ENCODE results near the gene TC2N.

Gene TC2N

GRCh38 chr14:91888641-91889476 is 21.5 kb upstream of the TC2N start:
- Histone ChIP-seq H3K27me3 (ENCODE audit: insufficient read depth, low read length) (no peaks in the 10 kb centered on the region), H3K4me3 (ENCODE audit: low read length) (no peak overlapping the region), H3K9ac (ENCODE audit: low read depth, low read length) (no peak overlapping the region), H3K27ac (ENCODE audit: low read depth, low read length) (no peak overlapping the region), H3K4me1 (ENCODE audit: insufficient read depth, low read length) (no peaks in the 10 kb centered on the region), H3K9me3 (ENCODE audit: insufficient read depth, low read depth, low read length) (no peaks in the 10 kb centered on the region), H3K36me3 (ENCODE audit: insufficient read depth, low read length) (no peaks in the 10 kb centered on the region)
- WGBS: 88% methylated on average over 10 of the region's 10 CpGs

GRCh38 chr14:91886961-91887360 is 19.6 kb upstream of the TC2N start:
- H3K36me3 ChIP-seq (ENCODE audit: insufficient read depth, low read length): no peaks in the 10 kb centered on the region
- H3K9ac ChIP-seq (ENCODE audit: low read depth, low read length): no peak overlapping the region
- no peak overlapping the region for H3K27ac ChIP-seq (ENCODE audit: low read depth, low read length)
- H3K9me3 ChIP-seq (ENCODE audit: insufficient read depth, low read depth, low read length): no peaks in the 10 kb centered on the region
- no peaks in the 10 kb centered on the region for H3K4me1 ChIP-seq (ENCODE audit: insufficient read depth, low read length)
- H3K27me3 ChIP-seq (ENCODE audit: insufficient read depth, low read length): no peaks in the 10 kb centered on the region
- WGBS: 97% methylated on average over 8 of the region's 8 CpGs
- no peak overlapping the region for H3K4me3 ChIP-seq (ENCODE audit: low read length)

GRCh38 chr14:91885839-91886238 is 18.5 kb upstream of the TC2N start:
- WGBS: 86% methylated on average over 4 of the region's 4 CpGs
- Histone ChIP-seq H3K36me3 (ENCODE audit: insufficient read depth, low read length) (no peaks in the 10 kb centered on the region), H3K27ac (ENCODE audit: low read depth, low read length) (no peak overlapping the region), H3K27me3 (ENCODE audit: insufficient read depth, low read length) (no peaks in the 10 kb centered on the region), H3K9ac (ENCODE audit: low read depth, low read length) (no peak overlapping the region), H3K4me1 (ENCODE audit: insufficient read depth, low read length) (no peaks in the 10 kb centered on the region), H3K9me3 (ENCODE audit: insufficient read depth, low read depth, low read length) (no peaks in the 10 kb centered on the region), H3K4me3 (ENCODE audit: low read length) (no peak overlapping the region)

- H3K4me1 ChIP-seq (ENCODE audit: insufficient read depth, low read length): no peaks in the 10 kb centered on the region
- H3K9me3 ChIP-seq (ENCODE audit: insufficient read depth, low read depth, low read length): no peaks in the 10 kb centered on the region
- no peak overlapping the region for H3K9ac ChIP-seq (ENCODE audit: low read depth, low read length)
- no peak overlapping the region for H3K4me3 ChIP-seq (ENCODE audit: low read length)
- H3K36me3 ChIP-seq (ENCODE audit: insufficient read depth, low read length): no peaks in the 10 kb centered on the region
- no peaks in the 10 kb centered on the region for H3K27me3 ChIP-seq (ENCODE audit: insufficient read depth, low read length)
- over 99% methylated on average over 4 of the region's 4 CpGs for WGBS
- H3K27ac ChIP-seq (ENCODE audit: low read depth, low read length): no peak overlapping the region
Measured at GRCh38 chr14:91885113-91885712, 17.9 kb upstream of the TC2N start.

- no peaks in the 10 kb centered on the region for H3K36me3 ChIP-seq (ENCODE audit: insufficient read depth, low read length)
- WGBS: 75% methylated on average over 6 of the region's 6 CpGs
Measured at GRCh38 chr14:91884664-91885063, 17.3 kb upstream of the TC2N start.

GRCh38 chr14:91883753-91884152 is 16.4 kb upstream of the TC2N start:
- Histone ChIP-seq H3K4me1 (ENCODE audit: insufficient read depth, low read length) (no peaks in the 10 kb centered on the region), H3K4me3 (ENCODE audit: low read length) (no peak overlapping the region), H3K9me3 (ENCODE audit: insufficient read depth, low read depth, low read length) (no peaks in the 10 kb centered on the region), H3K9ac (ENCODE audit: low read depth, low read length) (no peak overlapping the region), H3K27me3 (ENCODE audit: insufficient read depth, low read length) (no peaks in the 10 kb centered on the region), H3K36me3 (ENCODE audit: insufficient read depth, low read length) (no peaks in the 10 kb centered on the region), H3K27ac (ENCODE audit: low read depth, low read length) (no peak overlapping the region)
- whole genome bisulfite sequencing: 93% methylated on average over 9 of the region's 9 CpGs

More at GRCh38 chr14:91884664-91885063, 17.3 kb upstream of the TC2N start:
- Histone ChIP-seq H3K27me3 (ENCODE audit: insufficient read depth, low read length) (no peaks in the 10 kb centered on the region), H3K27ac (ENCODE audit: low read depth, low read length) (no peak overlapping the region), H3K4me1 (ENCODE audit: insufficient read depth, low read length) (no peaks in the 10 kb centered on the region), H3K9me3 (ENCODE audit: insufficient read depth, low read depth, low read length) (no peaks in the 10 kb centered on the region), H3K9ac (ENCODE audit: low read depth, low read length) (no peak overlapping the region), H3K4me3 (ENCODE audit: low read length) (no peak overlapping the region)

- no peak overlapping the region for H3K4me3 ChIP-seq (ENCODE audit: low read length)
- H3K9ac ChIP-seq (ENCODE audit: low read depth, low read length): no peak overlapping the region
- 89% methylated on average over 4 of the region's 4 CpGs for WGBS
- no peaks in the 10 kb centered on the region for H3K9me3 ChIP-seq (ENCODE audit: insufficient read depth, low read depth, low read length)
- H3K4me1 ChIP-seq (ENCODE audit: insufficient read depth, low read length): no peaks in the 10 kb centered on the region
- no peak overlapping the region for H3K27ac ChIP-seq (ENCODE audit: low read depth, low read length)
- H3K27me3 ChIP-seq (ENCODE audit: insufficient read depth, low read length): no peaks in the 10 kb centered on the region
- no peaks in the 10 kb centered on the region for H3K36me3 ChIP-seq (ENCODE audit: insufficient read depth, low read length)
Measured at GRCh38 chr14:91882776-91883175, 15.4 kb upstream of the TC2N start.

GRCh38 chr14:91882369-91882768 is 15.0 kb upstream of the TC2N start:
- H3K9ac ChIP-seq (ENCODE audit: low read depth, low read length): no peak overlapping the region
- no peak overlapping the region for H3K4me3 ChIP-seq (ENCODE audit: low read length)
- H3K9me3 ChIP-seq (ENCODE audit: insufficient read depth, low read depth, low read length): no peaks in the 10 kb centered on the region
- no peaks in the 10 kb centered on the region for H3K27me3 ChIP-seq (ENCODE audit: insufficient read depth, low read length)
- no peak overlapping the region for H3K27ac ChIP-seq (ENCODE audit: low read depth, low read length)
- 93% methylated on average over 5 of the region's 5 CpGs for WGBS
- no peaks in the 10 kb centered on the region for H3K4me1 ChIP-seq (ENCODE audit: insufficient read depth, low read length)
- H3K36me3 ChIP-seq (ENCODE audit: insufficient read depth, low read length): no peaks in the 10 kb centered on the region

- no peak overlapping the region for H3K9ac ChIP-seq (ENCODE audit: low read depth, low read length)
- WGBS: 76% methylated on average over 6 of the region's 6 CpGs
- no peak overlapping the region for H3K27ac ChIP-seq (ENCODE audit: low read depth, low read length)
- H3K4me1 ChIP-seq (ENCODE audit: insufficient read depth, low read length): no peaks in the 10 kb centered on the region
- no peak overlapping the region for H3K4me3 ChIP-seq (ENCODE audit: low read length)
- no peaks in the 10 kb centered on the region for H3K36me3 ChIP-seq (ENCODE audit: insufficient read depth, low read length)
- no peaks in the 10 kb centered on the region for H3K27me3 ChIP-seq (ENCODE audit: insufficient read depth, low read length)
- no peaks in the 10 kb centered on the region for H3K9me3 ChIP-seq (ENCODE audit: insufficient read depth, low read depth, low read length)
Measured at GRCh38 chr14:91879196-91879595, 11.9 kb upstream of the TC2N start.

- 94% methylated on average over 5 of the region's 5 CpGs for WGBS
- no peaks in the 10 kb centered on the region for H3K27me3 ChIP-seq (ENCODE audit: insufficient read depth, low read length)
- H3K36me3 ChIP-seq (ENCODE audit: insufficient read depth, low read length): no peaks in the 10 kb centered on the region
- H3K9me3 ChIP-seq (ENCODE audit: insufficient read depth, low read depth, low read length): no peaks in the 10 kb centered on the region
- H3K9ac ChIP-seq (ENCODE audit: low read depth, low read length): no peak overlapping the region
- H3K4me3 ChIP-seq (ENCODE audit: low read length): no peak overlapping the region
- no peaks in the 10 kb centered on the region for H3K4me1 ChIP-seq (ENCODE audit: insufficient read depth, low read length)
- H3K27ac ChIP-seq (ENCODE audit: low read depth, low read length): no peak overlapping the region
Measured at GRCh38 chr14:91878274-91878673, 10.9 kb upstream of the TC2N start.

GRCh38 chr14:91877376-91877915 is 10.1 kb upstream of the TC2N start:
- Histone ChIP-seq H3K4me1 (ENCODE audit: insufficient read depth, low read length) (no peaks in the 10 kb centered on the region), H3K27ac (ENCODE audit: low read depth, low read length) (no peak overlapping the region), H3K9me3 (ENCODE audit: insufficient read depth, low read depth, low read length) (no peaks in the 10 kb centered on the region), H3K4me3 (ENCODE audit: low read length) (no peak overlapping the region), H3K36me3 (ENCODE audit: insufficient read depth, low read length) (no peaks in the 10 kb centered on the region), H3K27me3 (ENCODE audit: insufficient read depth, low read length) (no peaks in the 10 kb centered on the region), H3K9ac (ENCODE audit: low read depth, low read length) (no peak overlapping the region)
- 85% methylated on average over 13 of the region's 13 CpGs for WGBS
